ENCODE data around the gene TOLLIP. TPM values are rescaled to one million over a fixed set of nuclear protein-coding genes. Genes with fewer than 3 reads are reported as not detected.

TOLLIP gene
- total and polyA plus RNA-seq, 2 of the 8 experiments (the other 6 are each of a cell fraction or from before 2014, with no cell fraction given) = 23.7 to 34.7 TPM

DNA sequence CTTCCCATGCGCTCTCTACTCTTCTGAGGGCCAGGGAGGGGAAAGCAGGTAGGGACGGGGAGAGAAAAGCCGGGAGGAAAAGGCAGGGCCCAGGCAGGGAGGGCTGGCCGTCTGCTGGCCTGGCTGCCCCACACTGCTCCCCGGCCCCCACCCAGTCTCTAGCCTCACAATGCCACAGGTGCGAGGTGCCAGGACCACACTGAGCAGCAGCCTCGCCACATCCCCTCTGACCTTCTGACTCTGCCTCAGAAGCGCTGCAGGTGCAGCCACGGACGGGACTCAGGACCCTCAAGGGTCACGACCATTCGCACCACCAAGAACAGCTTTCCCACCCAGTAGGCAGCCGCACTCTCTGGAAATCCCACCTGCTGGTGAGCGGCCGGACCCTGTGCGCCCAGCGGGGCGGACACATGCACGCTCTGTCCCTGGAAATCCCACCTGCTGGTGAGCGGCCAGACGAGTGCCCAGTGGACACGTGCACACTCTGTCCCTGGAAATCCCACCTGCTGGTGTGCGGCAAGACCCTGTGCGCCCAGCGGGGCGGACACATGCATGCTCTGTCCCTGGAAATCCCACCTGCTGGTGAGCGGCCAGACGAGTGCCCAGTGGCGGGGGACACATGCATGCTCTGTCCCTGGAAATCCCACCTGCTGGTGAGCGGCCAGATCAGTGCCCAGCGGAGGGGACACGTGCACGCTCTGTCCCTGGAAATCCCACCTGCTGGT is 20.1 kb downstream of the TOLLIP start (continued):
- TF ChIP-seq PHF8 (conservative IDR thresholded peaks at IDR 0.05; ENCODE audit: low read depth, low read length) (no peak), CBX5 (IDR thresholded peaks at IDR 0.05; ENCODE audit: low read depth, low read length) (no peak), TAF1 (IDR thresholded peaks at IDR 0.05; ENCODE audit: low read depth, low read length) (no peak), CHD1 (IDR thresholded peaks at IDR 0.05; ENCODE audit: low read depth, low read length) (no peak), CTBP2 (IDR thresholded peaks at IDR 0.05; ENCODE audit: borderline replicate concordance, insufficient read depth, insufficient read length, low read length) (no peak), SIN3A (conservative IDR thresholded peaks at IDR 0.05 in 1 of 2, IDR thresholded peaks at IDR 0.05 in 1 of 2; ENCODE audit: low read depth in 1 of 2, low read length in 2 of 2) (no peak), POLR2AphosphoS5 (IDR thresholded peaks at IDR 0.05; ENCODE audit: low read depth, low read length) (no peak), MAFK (IDR thresholded peaks at IDR 0.05; ENCODE audit: low read depth, low read length) (no peak)
- TF ChIP-seq, protein P1, sequence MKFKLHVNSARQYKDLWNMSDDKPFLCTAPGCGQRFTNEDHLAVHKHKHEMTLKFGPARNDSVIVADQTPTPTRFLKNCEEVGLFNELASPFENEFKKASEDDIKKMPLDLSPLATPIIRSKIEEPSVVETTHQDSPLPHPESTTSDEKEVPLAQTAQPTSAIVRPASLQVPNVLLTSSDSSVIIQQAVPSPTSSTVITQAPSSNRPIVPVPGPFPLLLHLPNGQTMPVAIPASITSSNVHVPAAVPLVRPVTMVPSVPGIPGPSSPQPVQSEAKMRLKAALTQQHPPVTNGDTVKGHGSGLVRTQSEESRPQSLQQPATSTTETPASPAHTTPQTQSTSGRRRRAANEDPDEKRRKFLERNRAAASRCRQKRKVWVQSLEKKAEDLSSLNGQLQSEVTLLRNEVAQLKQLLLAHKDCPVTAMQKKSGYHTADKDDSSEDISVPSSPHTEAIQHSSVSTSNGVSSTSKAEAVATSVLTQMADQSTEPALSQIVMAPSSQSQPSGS (IDR thresholded peaks at IDR 0.05; ENCODE audit: low read length) = no peak
